Measurements from ENCODE around the gene RPA3. TPM values are rescaled to one million over a fixed set of nuclear protein-coding genes. Genes with fewer than 3 reads are reported as not detected.

RPA3 gene
- total and polyA plus RNA-seq, 8 donors, result 28.5 to 49.2 (median 43.5) TPM

- Histone ChIP-seq H3K36me3 (peaks cover 0 to 24% of the 10 kb centered on the region in 2 donors), H3K27me3 (no peaks in the 10 kb centered on the region), H3K4me1 (no peaks in the 10 kb centered on the region), H3K9me3 (no peaks in the 10 kb centered on the region), H3K4me3 (no peak overlapping the region), H3K27ac (no peak overlapping the region)
- intact Hi-C loops (cut with DNase I), result no loop called here
- no peak for TF ChIP-seq CTCF (IDR thresholded peaks at IDR 0.05)
- ATAC-seq, result no peak
- no peak for DNase-seq
Measured at GRCh38 chr7:7607010-7607409, 111.4 kb downstream of the RPA3 start.

- ATAC-seq, result peak; percentile 51
- intact Hi-C loops (cut with DNase I), result loop anchor here in 1 of 2 donors (10.0 kb wide), 1 partner anchor 619 kb away; no protein-coding TSS in a partner anchor
- H3K27me3 ChIP-seq, result no peaks in the 10 kb centered on the region
- no peaks in the 10 kb centered on the region for H3K9me3 ChIP-seq
- H3K4me3 ChIP-seq, result no peak overlapping the region
- H3K4me1 ChIP-seq, result no peaks in the 10 kb centered on the region
- peaks cover 0 to 55% of the 10 kb centered on the region in 2 donors for H3K36me3 ChIP-seq
- TF ChIP-seq CTCF (IDR thresholded peaks at IDR 0.05), result no peak
- H3K27ac ChIP-seq, result no peak overlapping the region
- no peak for DNase-seq
Measured at GRCh38 chr7:7596176-7596575, 122.2 kb downstream of the RPA3 start.

GRCh38 chr7:7595451-7595850 is 123.0 kb downstream of the RPA3 start:
- intact Hi-C loops (cut with DNase I), result loop anchor here in 1 of 2 donors (10.0 kb wide), 1 partner anchor 619 kb away; no protein-coding TSS in a partner anchor

More at GRCh38 chr7:7595451-7595850, 123.0 kb downstream of the RPA3 start:
- peak in 1 of 2 donors; percentile 34 for TF ChIP-seq CTCF (IDR thresholded peaks at IDR 0.05)
- Histone ChIP-seq H3K27ac (no peak overlapping the region), H3K4me3 (no peak overlapping the region), H3K36me3 (peaks cover 0 to 55% of the 10 kb centered on the region in 2 donors), H3K27me3 (no peaks in the 10 kb centered on the region), H3K9me3 (no peaks in the 10 kb centered on the region), H3K4me1 (no peaks in the 10 kb centered on the region)
- ATAC-seq (peak; percentile 76), DNase-seq (peak in 2 of 4 donors; percentile 11 to 12)

Other genes with a start within 250 kb of the RPA3 start
- gene COL28A1, start 182.7 kb downstream of the RPA3 start, total RNA-seq, result 1 to 10 TPM in 1 of 2 donors, under 1 TPM in 1; 0.73 to 2.3 TPM
- gene COL28A1, start 182.7 kb downstream of the RPA3 start, polyA plus RNA-seq (ENCODE audit: insufficient read length in 6 of 6), result 1 to 10 TPM; 1.2 to 2.8 (median 2.1) TPM
- 10 to 100 TPM; 25.3 to 31.2 TPM for gene MIOS, start 151.7 kb downstream of the RPA3 start, total RNA-seq
- gene MIOS, start 151.7 kb downstream of the RPA3 start, polyA plus RNA-seq (ENCODE audit: insufficient read length in 6 of 6), result 10 to 100 TPM; 32.4 to 40.1 (median 36.9) TPM
- gene UMAD1, start 77.9 kb downstream of the RPA3 start, total RNA-seq, result 10 to 100 TPM; 17.8 to 20.2 TPM
- gene UMAD1, start 77.9 kb downstream of the RPA3 start, polyA plus RNA-seq (ENCODE audit: insufficient read length in 6 of 6), result 10 to 100 TPM; 12.7 to 16.7 (median 14.4) TPM